Breast epithelium (tissue), 3 donors: Measurements from ENCODE around the gene F13B.

ENCODE experiments used
- POLR2A ChIP-seq: fragments of 450-650 bp; IDR thresholded peaks from one replicate; pipeline ENCODE4 v1.6.1; 2016; ENCODE audit warnings: antibody characterized with exemption, mild to moderate bottlenecking, moderate library complexity
- POLR2AphosphoS5 ChIP-seq, 3 donors: sonication (generic); formaldehyde crosslinking; IDR thresholded peaks; one replicate each; pipeline ENCODE4 v1.6.1; 2017; ENCODE audit warnings: antibody characterized with exemption in 3 of 3
- TF ChIP-seq, protein P1 (sequence below), 3 donors: fragments of 450-650 bp; IDR thresholded peaks; one replicate each; pipeline ENCODE4 v1.5.1; 2016 to 2017; ENCODE audit warnings: antibody characterized with exemption in 3 of 3, mild to moderate bottlenecking in 3 of 3, moderate library complexity in 3 of 3

- TF ChIP-seq, protein P1, sequence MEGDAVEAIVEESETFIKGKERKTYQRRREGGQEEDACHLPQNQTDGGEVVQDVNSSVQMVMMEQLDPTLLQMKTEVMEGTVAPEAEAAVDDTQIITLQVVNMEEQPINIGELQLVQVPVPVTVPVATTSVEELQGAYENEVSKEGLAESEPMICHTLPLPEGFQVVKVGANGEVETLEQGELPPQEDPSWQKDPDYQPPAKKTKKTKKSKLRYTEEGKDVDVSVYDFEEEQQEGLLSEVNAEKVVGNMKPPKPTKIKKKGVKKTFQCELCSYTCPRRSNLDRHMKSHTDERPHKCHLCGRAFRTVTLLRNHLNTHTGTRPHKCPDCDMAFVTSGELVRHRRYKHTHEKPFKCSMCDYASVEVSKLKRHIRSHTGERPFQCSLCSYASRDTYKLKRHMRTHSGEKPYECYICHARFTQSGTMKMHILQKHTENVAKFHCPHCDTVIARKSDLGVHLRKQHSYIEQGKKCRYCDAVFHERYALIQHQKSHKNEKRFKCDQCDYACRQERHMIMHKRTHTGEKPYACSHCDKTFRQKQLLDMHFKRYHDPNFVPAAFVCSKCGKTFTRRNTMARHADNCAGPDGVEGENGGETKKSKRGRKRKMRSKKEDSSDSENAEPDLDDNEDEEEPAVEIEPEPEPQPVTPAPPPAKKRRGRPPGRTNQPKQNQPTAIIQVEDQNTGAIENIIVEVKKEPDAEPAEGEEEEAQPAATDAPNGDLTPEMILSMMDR (IDR thresholded peaks at IDR 0.05): no peak
- TF ChIP-seq POLR2AphosphoS5 (IDR thresholded peaks at IDR 0.05) (no peak), POLR2A (no peak)
Measured at GRCh38 chr1:197093226-197093885, 26.3 kb upstream of the F13B start.
